Trophoblast cell (in vitro differentiated cells and primary cell): Measurements from ENCODE around the gene GALNT1. TPM values are rescaled to one million over a fixed set of nuclear protein-coding genes. Genes with fewer than 3 reads are reported as not detected.
A peak's percentile ranks its signal among the peaks of the same experiment; 100 is the strongest.

Source experiments
- DNase-seq, 2 donors: peaks; one replicate each; pipeline ENCODE4 v3.0.0-alpha.2; 2016
- H2AFZ ChIP-seq: 2 replicates; pipeline ENCODE4 v1.6.1; 2013; ENCODE audit warnings: low read length, moderate library complexity, mild to moderate bottlenecking; ENCODE audit not compliant: insufficient read depth, poor library complexity
- H2AK5ac ChIP-seq: 2 replicates; pipeline ENCODE4 v1.6.1; 2013; ENCODE audit warnings: mild to moderate bottlenecking, low read length
- H2BK120ac ChIP-seq: 2 replicates; pipeline ENCODE4 v1.6.1; 2013; ENCODE audit warnings: low read length, mild to moderate bottlenecking, moderate library complexity; ENCODE audit not compliant: insufficient read depth, poor library complexity
- H2BK12ac ChIP-seq: 2 replicates; pipeline ENCODE4 v1.6.1; 2013; ENCODE audit warnings: mild to moderate bottlenecking, low read length, moderate library complexity
- H2BK5ac ChIP-seq: 2 replicates; pipeline ENCODE4 v1.6.1; 2013; ENCODE audit warnings: low read length, low read depth, moderate library complexity, mild to moderate bottlenecking; ENCODE audit not compliant: poor library complexity
- H3K14ac ChIP-seq: 2 replicates; pipeline ENCODE4 v1.6.1; 2013; ENCODE audit warnings: mild to moderate bottlenecking, low read length
- H3K18ac ChIP-seq: 2 replicates; pipeline ENCODE4 v1.6.1; 2013; ENCODE audit warnings: mild to moderate bottlenecking, low read length
- H3K23ac ChIP-seq: 2 replicates; pipeline ENCODE4 v1.6.1; 2013; ENCODE audit warnings: low read length
- H3K27ac ChIP-seq: 2 replicates; pipeline ENCODE4 v1.5.1; 2013; ENCODE audit warnings: low read depth, mild to moderate bottlenecking, inconsistent platforms, low read length, moderate library complexity
- H3K27me3 ChIP-seq: 2 replicates; pipeline ENCODE4 v1.6.1; 2013; ENCODE audit warnings: inconsistent platforms, mild to moderate bottlenecking, low read length, moderate library complexity; ENCODE audit not compliant: insufficient read depth
- H3K36me3 ChIP-seq, 2 experiments: 1 replicate in 1 of 2; 2 replicates in 1 of 2; pipeline ENCODE4 v1.6.1; 2013; ENCODE audit warnings: low read length in 2 of 2, mild to moderate bottlenecking in 2 of 2, moderate library complexity in 1 of 2; ENCODE audit not compliant: insufficient read depth in 2 of 2, control insufficient read depth in 1 of 2
- H3K4ac ChIP-seq: 2 replicates; pipeline ENCODE4 v1.6.1; 2013; ENCODE audit warnings: low read depth, mild to moderate bottlenecking, low read length, moderate library complexity
- H3K4me1 ChIP-seq, 2 experiments: 1 replicate in 1 of 2; 2 replicates in 1 of 2; pipeline ENCODE4 v1.6.1; 2013; ENCODE audit warnings: low read length in 2 of 2, mild to moderate bottlenecking in 2 of 2, moderate library complexity in 1 of 2; ENCODE audit not compliant: insufficient read depth in 2 of 2, control insufficient read depth in 1 of 2
- H3K4me2 ChIP-seq: 2 replicates; pipeline ENCODE4 v1.6.1; 2013; ENCODE audit warnings: inconsistent platforms, mild to moderate bottlenecking, low read length, moderate library complexity
- H3K4me3 ChIP-seq: 2 replicates; pipeline ENCODE4 v1.5.1; 2013; ENCODE audit warnings: mild to moderate bottlenecking, low read depth, low read length, inconsistent platforms
- H3K79me1 ChIP-seq: one replicate; pipeline ENCODE4 v1.6.1; 2013; ENCODE audit warnings: low read length
- H3K79me2 ChIP-seq: 2 replicates; pipeline ENCODE4 v1.6.1; 2013; ENCODE audit warnings: low read length, mild to moderate bottlenecking; ENCODE audit not compliant: control insufficient read depth, insufficient read depth, poor library complexity
- H3K9ac ChIP-seq: 2 replicates; pipeline ENCODE4 v1.6.1; 2013; ENCODE audit warnings: mild to moderate bottlenecking, low read length
- H3K9me3 ChIP-seq: 2 replicates; pipeline ENCODE4 v1.6.1; 2013; ENCODE audit warnings: low read depth, mild to moderate bottlenecking, control low read depth, inconsistent platforms, low read length; ENCODE audit not compliant: insufficient read depth
- H4K12ac ChIP-seq: 2 replicates; pipeline ENCODE4 v1.6.1; 2013; ENCODE audit warnings: low read depth, mild to moderate bottlenecking, low read length, moderate library complexity
- H4K8ac ChIP-seq: 2 replicates; pipeline ENCODE4 v1.6.1; 2013; ENCODE audit warnings: low read depth, mild to moderate bottlenecking, low read length, moderate library complexity
- H4K91ac ChIP-seq: one replicate; pipeline ENCODE4 v1.6.1; 2013; ENCODE audit warnings: low read depth, mild to moderate bottlenecking, low read length, moderate library complexity
- WGBS: extraction: QIAGEN DNeasy Blood & Tissue Kit; methylation state at CpG from one replicate; pipeline ENCODE4 v1.1.7; 2013; ENCODE audit warnings: missing lambda C conversion rate; ENCODE audit not compliant: insufficient read length, insufficient coverage; ENCODE audit errors: extremely low coverage; 5-methylcytosine and 5-hydroxymethylcytosine counted together
- polyA plus RNA-seq: library from polyadenylated mRNA; stranded (reverse); fragments of 200-250 nt; gene quantifications from 2 replicates; pipeline ENCODE4 v1.2.3, GENCODE V29; 2013

GALNT1 gene
- polyA plus RNA-seq = 155 and 163 TPM in 2 replicates

DNA sequence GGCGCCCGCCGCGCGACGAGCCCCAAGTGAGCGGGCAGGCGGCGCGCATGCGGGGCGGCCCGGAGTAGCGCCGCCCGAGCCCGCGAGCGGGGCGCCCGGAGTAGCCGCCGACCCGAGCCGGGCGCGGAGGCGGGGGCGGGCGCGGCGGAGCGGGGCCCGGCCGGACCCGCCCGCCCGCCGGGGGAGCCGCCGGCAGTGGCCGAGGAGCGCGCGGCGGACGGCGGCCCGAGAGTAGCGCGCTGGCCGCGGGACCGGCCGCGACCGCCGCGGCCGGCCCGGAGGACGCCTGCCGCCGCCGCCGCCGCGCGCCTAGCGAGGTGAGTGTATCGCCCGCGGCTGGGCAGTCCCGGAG is at the start of gene GALNT1:
GALNT1 (plus strand) TSS at position 195 of the 352 bp plus-strand sequence. CDS start 72,923 bp downstream, outside the sequence.
- Histone ChIP-seq H3K4ac (peak within 1 kb of the TSS; percentile 88), H4K12ac (peak within 1 kb of the TSS; percentile 95), H3K9ac (peak within 1 kb of the TSS; percentile 92), H3K4me2 (peak within 1 kb of the TSS; percentile 90), H2BK12ac (peak within 1 kb of the TSS; percentile 54), H3K79me1 (peaks cover 10% of the 10 kb centered on the region), H2BK120ac (peak within 1 kb of the TSS; percentile 93), H3K79me2 (peaks cover 15% of the 10 kb centered on the region), H3K36me3 (peaks cover 0 to 2% of the 10 kb centered on the region in 2 experiments), H2BK5ac (peak within 1 kb of the TSS; percentile 95), H3K9me3 (peaks cover 4% of the 10 kb centered on the region), H3K23ac (no peak within 1 kb of the TSS), H2AK5ac (no peak within 1 kb of the TSS), H3K27me3 (no peaks in the 10 kb centered on the region), H3K27ac (peak within 1 kb of the TSS; percentile 89), H3K4me1 (peaks cover 0 to 9% of the 10 kb centered on the region in 2 experiments), H3K4me3 (peak within 1 kb of the TSS; percentile 83), H4K8ac (peak within 1 kb of the TSS; percentile 40), H4K91ac (peak within 1 kb of the TSS; percentile 98), H2AFZ (peak within 1 kb of the TSS; percentile 92), H3K14ac (peak within 1 kb of the TSS; percentile 99), H3K18ac (peak within 1 kb of the TSS; percentile 97)
- no CpG with 5 or more reads among the region's 74 CpGs for WGBS
- peak in 1 of 2 donors; percentile 32 for DNase-seq

DNA sequence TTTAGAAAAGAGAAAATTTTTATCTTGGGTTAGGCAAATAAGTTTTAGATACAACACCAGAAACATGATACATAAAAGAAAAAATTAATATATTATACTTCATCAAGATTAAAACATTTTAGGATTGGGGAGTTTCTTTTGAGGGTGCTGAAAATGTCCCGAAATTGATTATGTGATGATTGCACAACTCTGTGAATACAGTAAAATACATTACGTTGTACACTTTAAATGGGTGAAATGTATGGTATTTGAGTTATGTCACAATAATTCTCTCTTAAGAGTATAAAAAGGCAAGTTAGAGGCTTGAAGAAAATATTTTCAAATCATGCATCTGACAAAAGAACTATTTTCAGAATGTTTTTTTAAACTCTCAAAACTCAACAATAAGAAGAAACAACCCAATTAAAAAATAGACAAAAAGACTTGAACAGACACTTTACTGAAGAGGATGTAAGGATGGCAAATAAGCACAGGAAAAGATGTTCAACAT is 47.6 kb upstream of the GALNT1 start:
- Histone ChIP-seq H3K23ac (no peak overlapping the region), H2AFZ (no peak overlapping the region), H4K12ac (no peak overlapping the region), H4K8ac (no peak overlapping the region), H3K4me2 (no peak overlapping the region), H3K9me3 (no peaks in the 10 kb centered on the region), H2BK12ac (no peak overlapping the region), H2BK120ac (no peak overlapping the region), H4K91ac (no peak overlapping the region), H3K18ac (no peak overlapping the region), H3K4me3 (no peak overlapping the region), H3K9ac (no peak overlapping the region), H3K79me2 (no peaks in the 10 kb centered on the region), H3K27me3 (no peaks in the 10 kb centered on the region), H3K14ac (no peak overlapping the region), H3K4me1 (no peaks in the 10 kb centered on the region), H2BK5ac (no peak overlapping the region), H3K79me1 (no peaks in the 10 kb centered on the region), H2AK5ac (no peak overlapping the region), H3K36me3 (no peaks in the 10 kb centered on the region), H3K4ac (no peak overlapping the region), H3K27ac (no peak overlapping the region)
- peak in 1 of 2 donors; percentile 41 for DNase-seq
- no CpG with 5 or more reads among the region's 2 CpGs for WGBS

DNA sequence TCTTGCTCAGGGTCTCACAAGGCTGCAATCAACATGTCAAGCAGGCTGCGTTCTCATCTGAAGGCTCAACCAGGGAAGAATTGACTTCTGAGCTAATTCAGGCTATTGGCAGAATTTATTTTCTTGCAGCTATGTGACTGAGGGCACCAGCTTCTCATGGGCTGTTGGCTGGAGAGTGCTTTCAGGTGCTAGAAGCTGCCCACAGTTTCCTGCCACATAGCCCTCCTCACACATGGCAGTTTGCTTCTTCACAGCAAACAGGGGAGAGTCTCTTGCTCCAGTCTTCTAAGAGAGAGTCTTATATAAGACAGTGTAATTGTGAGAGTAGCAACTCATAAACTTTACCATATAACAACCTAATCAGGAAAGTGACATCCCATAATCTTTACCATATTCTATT is 46.2 kb upstream of the GALNT1 start:
- Histone ChIP-seq H2AFZ (no peak overlapping the region), H3K36me3 (no peaks in the 10 kb centered on the region), H3K4me2 (no peak overlapping the region), H3K14ac (no peak overlapping the region), H3K9me3 (no peaks in the 10 kb centered on the region), H4K8ac (no peak overlapping the region), H3K18ac (no peak overlapping the region), H3K27me3 (no peaks in the 10 kb centered on the region), H3K79me1 (no peaks in the 10 kb centered on the region), H3K4me1 (no peaks in the 10 kb centered on the region), H4K91ac (no peak overlapping the region), H3K27ac (no peak overlapping the region), H2BK120ac (no peak overlapping the region), H2BK12ac (no peak overlapping the region), H3K79me2 (no peaks in the 10 kb centered on the region), H2AK5ac (no peak overlapping the region), H3K4ac (no peak overlapping the region), H3K23ac (no peak overlapping the region), H3K4me3 (no peak overlapping the region), H4K12ac (no peak overlapping the region), H2BK5ac (no peak overlapping the region), H3K9ac (no peak overlapping the region)
- no peak for DNase-seq
- WGBS = no CpG with 5 or more reads among the region's 1 CpG

DNA sequence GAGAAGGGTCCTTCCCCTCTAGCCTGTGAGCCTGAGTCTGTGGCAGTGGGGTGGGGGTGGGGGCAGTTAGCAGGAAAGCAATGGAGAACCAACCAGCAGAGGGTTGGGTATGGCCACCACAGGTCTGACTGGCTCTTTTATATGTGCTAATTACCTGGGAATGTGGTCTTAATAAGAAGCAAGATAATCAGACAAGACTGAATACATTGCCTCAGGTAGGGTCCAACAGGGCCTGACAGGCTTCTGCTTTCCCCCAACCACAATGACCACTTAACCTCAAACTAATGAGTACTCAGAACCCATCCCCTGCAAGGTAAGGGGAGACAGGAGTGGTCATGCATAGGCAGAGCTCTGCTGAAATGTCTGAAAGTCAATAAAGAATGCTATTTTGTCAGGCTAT is 39.2 kb upstream of the GALNT1 start:
- peaks cover 7% of the 10 kb centered on the region for H3K79me1 ChIP-seq
- no peak overlapping the region for H3K14ac ChIP-seq
- no peak overlapping the region for H3K4ac ChIP-seq
- no peak overlapping the region for H2AK5ac ChIP-seq
- H2BK5ac ChIP-seq = peak overlapping the region; percentile 39
- H3K4me2 ChIP-seq = peak overlapping the region; percentile 38
- no peak overlapping the region for H3K18ac ChIP-seq
- peak overlapping the region; percentile 18 for H4K91ac ChIP-seq
- H3K4me3 ChIP-seq = no peak overlapping the region
- no peak overlapping the region for H3K9ac ChIP-seq
- H3K79me2 ChIP-seq = no peaks in the 10 kb centered on the region
- H3K9me3 ChIP-seq = no peaks in the 10 kb centered on the region
- no peak overlapping the region for H2AFZ ChIP-seq
- H3K4me1 ChIP-seq = peaks cover 6 to 10% of the 10 kb centered on the region in 2 experiments
- no peak overlapping the region for H2BK12ac ChIP-seq
- no peak overlapping the region for H2BK120ac ChIP-seq
- no peaks in the 10 kb centered on the region for H3K27me3 ChIP-seq
- peak overlapping the region; percentile 60 for H4K8ac ChIP-seq
- no peak overlapping the region for H3K27ac ChIP-seq
- H3K23ac ChIP-seq = no peak overlapping the region
- no peaks in the 10 kb centered on the region for H3K36me3 ChIP-seq
- no peak overlapping the region for H4K12ac ChIP-seq
- no peak for DNase-seq
